AG04450 (cell line): ENCODE measurements around the gene NCAM1. TPM values are rescaled to one million over a fixed set of nuclear protein-coding genes. Genes with fewer than 3 reads are reported as not detected.
"Not testable (repeated sequence)": the region's sequence is repeated elsewhere in the genome, so short reads cannot be mapped to it uniquely, and the experiment has no call there.

ENCODE experiments used
- CTCF ChIA-PET: fragments of 300-600, 350-600 bp; formaldehyde crosslinking; extraction: SDS; loops from one replicate; lab custom pipeline; 2022; ENCODE audit warnings: antibody characterized with exemption, inconsistent platforms; lab: Charles Lee
- POLR2A ChIA-PET: fragments of 350-600 bp; formaldehyde crosslinking; extraction: SDS; loops from one replicate; lab custom pipeline; 2021; ENCODE audit warnings: antibody characterized with exemption, inconsistent platforms; lab: Yijun Ruan, JAX
- DNase-seq: peaks from one replicate; pipeline ENCODE4 v3.0.0-alpha.2; 2011; ENCODE audit warnings: low read depth, low spot score
- H3K27ac ChIP-seq: one replicate; pipeline ENCODE4 v1.5.1; 2012; ENCODE audit warnings: low read depth, low read length, control low read depth
- H3K27me3 ChIP-seq: one replicate; pipeline ENCODE4 v1.6.0; 2012; ENCODE audit warnings: low read length; ENCODE audit not compliant: control insufficient read depth, insufficient read depth
- H3K4me3 ChIP-seq: 2 replicates; pipeline ENCODE4 v1.5.1; 2011; ENCODE audit warnings: mild to moderate bottlenecking, low read depth, low read length, control low read depth
- H3K9me3 ChIP-seq: 2 replicates; pipeline ENCODE4 v1.5.1; 2012; ENCODE audit warnings: low read length; ENCODE audit not compliant: control insufficient read depth, insufficient read depth
- polyA plus RNA-seq: library from polyadenylated mRNA; depleted of rRNA; stranded (reverse); fragments of >200 nt; gene quantifications from 2 replicates; pipeline ENCODE4 v1.2.3, GENCODE V29; 2011
- TF ChIP-seq, protein P1 (sequence below): IDR thresholded peaks from 2 replicates; pipeline ENCODE4 v1.5.1; 2011; ENCODE audit warnings: low read depth, low read length, control low read depth, inconsistent platforms

NCAM1 gene
- polyA plus RNA-seq, 1 experiment = not detected

DNA sequence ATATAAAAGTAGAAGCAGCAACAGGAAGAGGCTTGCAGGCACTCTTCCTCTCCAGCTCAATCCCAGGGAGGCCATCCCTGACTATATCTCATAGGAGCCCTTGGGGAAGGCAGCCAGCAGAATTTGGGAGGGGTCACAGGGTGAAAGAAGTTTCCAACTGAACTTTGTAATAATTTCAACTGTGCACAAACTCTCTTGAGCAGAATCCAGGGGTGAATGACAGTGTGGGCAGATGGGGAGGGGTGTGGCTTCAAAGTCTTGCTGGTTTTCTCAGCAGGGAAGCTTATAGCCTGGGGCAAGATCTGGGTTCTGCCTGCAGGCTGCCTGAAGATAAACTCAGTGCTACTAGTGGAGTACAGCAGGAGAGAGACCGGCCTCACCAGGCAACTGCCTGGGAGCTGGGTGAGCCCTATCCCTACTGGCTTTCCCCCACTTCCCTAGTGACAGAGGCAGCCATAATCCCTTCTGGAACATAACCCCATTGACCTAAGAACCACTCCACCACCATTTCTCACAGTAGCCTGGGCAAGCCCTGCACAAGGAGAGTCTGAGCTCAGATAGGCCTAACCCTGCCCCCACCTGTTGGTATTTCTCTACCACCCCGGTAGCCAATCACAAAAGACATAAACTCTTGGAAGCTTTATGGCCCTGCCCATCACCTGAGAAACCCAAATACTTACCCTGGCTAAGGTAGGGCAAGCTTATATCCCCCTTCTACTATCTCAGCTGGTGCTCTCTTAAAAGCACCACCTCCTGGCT, 335.4 kb downstream of the NCAM1 start:
- TF ChIP-seq, protein P1, sequence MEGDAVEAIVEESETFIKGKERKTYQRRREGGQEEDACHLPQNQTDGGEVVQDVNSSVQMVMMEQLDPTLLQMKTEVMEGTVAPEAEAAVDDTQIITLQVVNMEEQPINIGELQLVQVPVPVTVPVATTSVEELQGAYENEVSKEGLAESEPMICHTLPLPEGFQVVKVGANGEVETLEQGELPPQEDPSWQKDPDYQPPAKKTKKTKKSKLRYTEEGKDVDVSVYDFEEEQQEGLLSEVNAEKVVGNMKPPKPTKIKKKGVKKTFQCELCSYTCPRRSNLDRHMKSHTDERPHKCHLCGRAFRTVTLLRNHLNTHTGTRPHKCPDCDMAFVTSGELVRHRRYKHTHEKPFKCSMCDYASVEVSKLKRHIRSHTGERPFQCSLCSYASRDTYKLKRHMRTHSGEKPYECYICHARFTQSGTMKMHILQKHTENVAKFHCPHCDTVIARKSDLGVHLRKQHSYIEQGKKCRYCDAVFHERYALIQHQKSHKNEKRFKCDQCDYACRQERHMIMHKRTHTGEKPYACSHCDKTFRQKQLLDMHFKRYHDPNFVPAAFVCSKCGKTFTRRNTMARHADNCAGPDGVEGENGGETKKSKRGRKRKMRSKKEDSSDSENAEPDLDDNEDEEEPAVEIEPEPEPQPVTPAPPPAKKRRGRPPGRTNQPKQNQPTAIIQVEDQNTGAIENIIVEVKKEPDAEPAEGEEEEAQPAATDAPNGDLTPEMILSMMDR = no peak
- ChIA-PET POLR2A (no interaction called here), CTCF (interaction anchor here (1.3 kb wide), 1 partner anchor 8 kb away, joined by 3 read pairs; no protein-coding TSS in a partner anchor)
- Histone ChIP-seq H3K9me3 (no peaks in the 10 kb centered on the region), H3K27ac (no peak overlapping the region), H3K27me3 (no peaks in the 10 kb centered on the region), H3K4me3 (no peak overlapping the region)
- no peak for DNase-seq

DNA sequence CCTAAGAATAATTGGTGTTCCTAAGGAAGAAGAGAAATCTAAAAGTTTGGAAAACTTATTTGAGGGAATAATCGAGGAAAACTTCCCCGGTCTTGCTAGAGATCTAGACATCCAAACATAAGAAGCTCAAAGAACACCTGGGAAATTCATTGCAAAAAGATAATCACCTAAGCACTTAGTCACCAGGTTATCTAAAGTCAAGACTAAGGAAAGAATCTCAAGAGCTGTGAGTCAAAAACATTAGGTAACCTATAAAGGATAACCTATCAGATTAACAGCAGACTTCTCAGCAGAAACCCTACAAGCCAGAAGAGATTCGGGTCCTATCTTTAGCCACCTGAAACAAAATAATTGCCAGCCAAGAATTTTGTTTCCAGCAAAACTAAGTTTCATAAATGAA, 337.3 kb downstream of the NCAM1 start:
- H3K27me3 ChIP-seq, POLR2A ChIA-PET, DNase-seq, H3K4me3 ChIP-seq, H3K27ac ChIP-seq, H3K9me3 ChIP-seq: not testable (repeated sequence)
- CTCF ChIA-PET = interaction anchor here (0.6 to 6.2 kb wide), 4 partner anchors 8 to 235 kb away, joined by 3 to 47 read pairs (median 5); no protein-coding TSS in a partner anchor

DNA sequence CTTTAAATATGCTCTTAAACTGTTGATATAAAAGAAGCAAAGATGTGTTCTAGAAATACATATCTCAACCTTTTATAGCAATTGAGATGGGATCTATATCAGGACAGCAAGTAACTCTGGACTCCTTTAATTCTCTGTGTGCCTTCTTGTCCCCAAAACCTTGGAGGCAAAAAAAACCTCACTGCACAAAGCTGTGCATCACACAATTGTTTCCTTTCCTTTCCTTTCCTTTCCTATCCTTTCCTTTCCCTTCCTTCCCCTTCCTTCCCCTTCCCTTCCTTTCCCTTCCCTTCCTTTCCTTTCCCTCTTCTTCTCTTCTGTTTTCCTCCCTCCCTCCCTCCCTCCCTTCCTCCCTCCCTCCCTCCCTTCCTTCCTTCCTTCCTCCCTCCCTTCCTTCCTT, 343.7 kb downstream of the NCAM1 start:
- TF ChIP-seq, protein P1 = no peak
- ChIA-PET CTCF (interaction anchor here (0.6 to 4.5 kb wide), 15 partner anchors 9 to 517 kb away, joined by 3 to 139 read pairs (median 4); partner anchors contain the start of gene ZW10), POLR2A (no interaction called here)
- Histone ChIP-seq H3K9me3 (no peaks in the 10 kb centered on the region), H3K4me3 (no peak overlapping the region), H3K27ac (no peak overlapping the region), H3K27me3 (peaks cover 10% of the 10 kb centered on the region)
- no peak for DNase-seq

DNA sequence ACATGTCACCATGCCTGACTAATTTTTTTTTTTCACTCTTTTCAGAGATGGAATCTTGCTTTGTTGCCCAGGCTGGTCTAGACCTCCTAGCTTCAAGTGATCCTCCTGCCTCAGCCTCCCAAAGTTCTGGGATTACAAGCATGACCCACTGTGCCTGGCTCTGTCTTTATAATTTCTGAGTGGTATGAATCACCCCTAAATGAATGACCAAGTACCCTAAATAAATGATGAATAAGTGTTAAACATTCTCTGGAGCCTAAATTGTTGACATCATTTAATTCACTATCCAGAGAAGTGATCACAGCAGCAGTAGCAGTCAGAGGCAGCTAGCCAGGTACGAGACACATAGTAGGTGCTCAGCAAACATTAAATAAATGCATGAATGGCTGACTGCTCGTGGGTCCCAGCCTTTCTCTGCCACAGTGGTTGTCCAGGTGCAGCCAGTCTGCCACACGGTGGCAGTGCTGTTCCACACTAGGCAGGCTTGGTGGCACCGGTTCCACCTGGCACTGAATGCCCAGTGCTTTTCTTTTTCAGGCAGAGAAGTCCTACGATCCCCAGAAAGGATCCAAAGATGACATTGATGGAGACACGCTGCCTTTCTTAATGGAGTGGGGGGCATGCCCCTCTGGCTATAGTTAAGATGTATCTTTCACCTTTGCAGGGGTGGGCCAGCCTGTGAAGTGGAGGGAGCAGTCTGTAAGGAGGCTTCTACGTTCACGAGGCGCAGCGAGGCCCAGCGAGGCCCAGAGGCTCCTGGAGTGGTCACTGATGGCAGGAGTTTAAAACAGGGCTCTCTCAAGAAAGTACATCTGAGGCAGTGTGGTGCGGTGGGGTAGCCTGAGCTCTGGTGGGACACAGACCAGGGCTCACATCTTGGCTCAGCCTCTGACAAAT, 344.5 kb downstream of the NCAM1 start:
- POLR2A ChIA-PET = no interaction called here

DNA sequence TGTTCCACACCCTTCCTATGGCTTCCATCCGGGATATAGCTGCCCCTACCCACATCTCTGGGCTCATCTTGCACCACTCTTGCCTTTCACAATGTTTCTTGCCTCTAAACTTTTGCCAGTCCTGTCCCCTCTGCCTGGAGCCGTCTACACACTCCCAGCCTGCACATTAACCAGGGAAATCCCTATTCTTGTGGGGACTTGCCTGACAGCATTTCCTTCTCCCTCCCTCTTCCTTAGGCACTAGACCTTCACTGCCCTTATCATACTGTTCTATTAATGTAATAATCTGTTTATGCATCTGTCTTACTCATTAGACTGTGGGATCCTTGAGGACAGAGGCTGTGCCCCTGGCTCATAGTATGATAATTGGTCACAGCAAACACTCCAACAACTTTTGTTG, 347.4 kb downstream of the NCAM1 start:
- peaks cover 11% of the 10 kb centered on the region for H3K27me3 ChIP-seq
- no peak overlapping the region for H3K4me3 ChIP-seq
- no peak overlapping the region for H3K27ac ChIP-seq
- DNase-seq = no peak
- ChIA-PET POLR2A (no interaction called here), CTCF (interaction anchor here (1.8 to 2.2 kb wide), 2 partner anchors 224 to 422 kb away, joined by 9 read pairs; no protein-coding TSS in a partner anchor)
- no peaks in the 10 kb centered on the region for H3K9me3 ChIP-seq
- TF ChIP-seq, protein P1 = no peak

More for the DNA sequence above, 344.5 kb downstream of the NCAM1 start:
- no peaks in the 10 kb centered on the region for H3K9me3 ChIP-seq
- TF ChIP-seq, protein P1 = peak; percentile 98
- CTCF ChIA-PET = interaction anchor here (0.6 to 4.5 kb wide), 24 partner anchors 8 to 516 kb away, joined by 3 to 139 read pairs (median 4); partner anchors contain the start of gene ZW10
- peaks cover 11% of the 10 kb centered on the region for H3K27me3 ChIP-seq
- no peak overlapping the region for H3K4me3 ChIP-seq
- peak; percentile 21 for DNase-seq
- H3K27ac ChIP-seq = no peak overlapping the region
